Breast epithelium (tissue), 3 donors: ENCODE results near the gene ARHGAP10.

Source experiments
- POLR2AphosphoS5 ChIP-seq, 3 donors: sonication (generic); formaldehyde crosslinking; IDR thresholded peaks; one replicate each; pipeline ENCODE4 v1.6.1; 2017; ENCODE audit warnings: antibody characterized with exemption in 3 of 3
- TF ChIP-seq, protein P1 (sequence below), 3 donors: fragments of 450-650 bp; IDR thresholded peaks; one replicate each; pipeline ENCODE4 v1.5.1; 2016 to 2017; ENCODE audit warnings: antibody characterized with exemption in 3 of 3, mild to moderate bottlenecking in 3 of 3, moderate library complexity in 3 of 3

DNA sequence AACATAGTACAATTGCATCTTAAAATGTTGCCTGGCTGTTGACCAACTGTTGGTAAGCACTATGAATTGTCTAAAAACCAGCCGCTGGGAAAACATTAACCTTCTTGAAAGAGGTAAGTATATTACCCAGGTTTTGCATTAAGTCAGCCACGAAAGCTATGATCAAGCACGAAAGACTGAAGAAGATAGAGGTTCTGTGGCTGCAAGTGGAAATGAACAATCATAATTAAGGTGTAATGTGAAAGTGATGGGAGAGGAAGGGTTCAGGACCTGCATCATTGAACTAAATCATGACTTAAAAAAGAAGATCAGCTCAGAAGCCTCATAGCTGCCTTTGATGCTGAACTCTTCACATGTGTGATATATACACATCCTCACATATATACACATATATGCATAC lies 369.3 kb downstream of the ARHGAP10 start:
- TF ChIP-seq, protein P1, sequence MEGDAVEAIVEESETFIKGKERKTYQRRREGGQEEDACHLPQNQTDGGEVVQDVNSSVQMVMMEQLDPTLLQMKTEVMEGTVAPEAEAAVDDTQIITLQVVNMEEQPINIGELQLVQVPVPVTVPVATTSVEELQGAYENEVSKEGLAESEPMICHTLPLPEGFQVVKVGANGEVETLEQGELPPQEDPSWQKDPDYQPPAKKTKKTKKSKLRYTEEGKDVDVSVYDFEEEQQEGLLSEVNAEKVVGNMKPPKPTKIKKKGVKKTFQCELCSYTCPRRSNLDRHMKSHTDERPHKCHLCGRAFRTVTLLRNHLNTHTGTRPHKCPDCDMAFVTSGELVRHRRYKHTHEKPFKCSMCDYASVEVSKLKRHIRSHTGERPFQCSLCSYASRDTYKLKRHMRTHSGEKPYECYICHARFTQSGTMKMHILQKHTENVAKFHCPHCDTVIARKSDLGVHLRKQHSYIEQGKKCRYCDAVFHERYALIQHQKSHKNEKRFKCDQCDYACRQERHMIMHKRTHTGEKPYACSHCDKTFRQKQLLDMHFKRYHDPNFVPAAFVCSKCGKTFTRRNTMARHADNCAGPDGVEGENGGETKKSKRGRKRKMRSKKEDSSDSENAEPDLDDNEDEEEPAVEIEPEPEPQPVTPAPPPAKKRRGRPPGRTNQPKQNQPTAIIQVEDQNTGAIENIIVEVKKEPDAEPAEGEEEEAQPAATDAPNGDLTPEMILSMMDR (IDR thresholded peaks at IDR 0.05) = no peak
- TF ChIP-seq POLR2AphosphoS5 (IDR thresholded peaks at IDR 0.05) = no peak
